Measurements from ENCODE around the gene LETM1.

LETM1 gene

GRCh38 chr4:1793496-1793840, 62.5 kb downstream of the LETM1 start:
- peak; percentile 13 to 60 (median 32) for DNase-seq

- peak; percentile 20 to 78 (median 47) for DNase-seq
These were observed 63.0 kb downstream of the LETM1 start, which contains the start of gene FGFR3 for GRCh38 chr4:1792832-1793495. FGFR3 (plus strand) TSS chr4:1793293; CDS start chr4:1793935, 642 bp downstream.

GRCh38 chr4:1792158-1792831, 63.7 kb downstream of the LETM1 start:
- no peak for DNase-seq

- DNase-seq, result no peak
These were observed 66.0 kb downstream of the LETM1 start for GRCh38 chr4:1790005-1790404.

GRCh38 chr4:1789552-1789951, 66.4 kb downstream of the LETM1 start:
- DNase-seq, result no peak

GRCh38 chr4:1788254-1788973, 67.5 kb downstream of the LETM1 start:
- no peak for DNase-seq

- no peak for DNase-seq
These were observed 68.4 kb downstream of the LETM1 start for GRCh38 chr4:1787411-1788077.

GRCh38 chr4:1786544-1787362, 69.2 kb downstream of the LETM1 start:
- no peak for DNase-seq

GRCh38 chr4:1785592-1785991, 70.4 kb downstream of the LETM1 start:
- no peak for DNase-seq

- no peak for DNase-seq
These were observed 71.0 kb downstream of the LETM1 start for GRCh38 chr4:1784789-1785591.

- DNase-seq, result no peak
These were observed 71.6 kb downstream of the LETM1 start for GRCh38 chr4:1784395-1784788.

- DNase-seq, result no peak
These were observed 72.0 kb downstream of the LETM1 start for GRCh38 chr4:1783970-1784369.

- no peak for DNase-seq
These were observed 72.9 kb downstream of the LETM1 start for GRCh38 chr4:1783015-1783414.

GRCh38 chr4:1780435-1780834, 75.5 kb downstream of the LETM1 start:
- DNase-seq, result no peak

- DNase-seq, result no peak
These were observed 76.2 kb downstream of the LETM1 start for GRCh38 chr4:1779588-1780382.

GRCh38 chr4:1778642-1779392, 77.1 kb downstream of the LETM1 start:
- no peak for DNase-seq

- DNase-seq, result no peak
These were observed 77.9 kb downstream of the LETM1 start for GRCh38 chr4:1777822-1778641.

- DNase-seq, result no peak
These were observed 79.3 kb downstream of the LETM1 start for GRCh38 chr4:1776521-1777161.

Measured in suppressor macrophage (primary cell).